H1 (cell line): ENCODE measurements around the gene TGFA.

Source experiments
- BACH1 ChIP-seq: IDR thresholded peaks from 2 replicates; pipeline ENCODE4 v1.6.1; 2012; ENCODE audit warnings: low read length, improper control_type of control experiment
- CTCF ChIP-seq, 3 experiments: IDR thresholded peaks; 1 replicate in 2 of 3; 2 replicates in 1 of 3; pipeline versions ENCODE4 v1.5.1 to v1.6.1; 2011; ENCODE audit warnings: low read length in 3 of 3, mild to moderate bottlenecking in 3 of 3, inconsistent platforms in 2 of 3, low read depth in 1 of 3, moderate library complexity in 1 of 3; ENCODE audit not compliant: insufficient read depth in 1 of 3; ENCODE audit errors: control extremely low read depth in 1 of 3
- EZH2 ChIP-seq: fragments of 200-600 bp; sonication (generic); IDR thresholded peaks from 2 replicates; pipeline ENCODE4 v1.7.1; 2012; ENCODE audit warnings: low read depth, mild to moderate bottlenecking, moderate library complexity, low read length, inconsistent platforms; ENCODE audit not compliant: severe bottlenecking
- KDM5A ChIP-seq: fragments of 200-600 bp; IDR thresholded peaks from 2 replicates; pipeline ENCODE4 v1.7.1; 2012; ENCODE audit warnings: mild to moderate bottlenecking, low read length, inconsistent platforms, mixed read lengths
- RAD21 ChIP-seq, 2 experiments: IDR thresholded peaks in 1 of 2; conservative IDR thresholded peaks in 1 of 2; 2 replicates each; pipeline ENCODE4 v1.6.1; 2011; ENCODE audit warnings: low read depth in 2 of 2, low read length in 2 of 2, improper control_type of control experiment in 1 of 2, inconsistent platforms in 1 of 2, mild to moderate bottlenecking in 1 of 2, moderate library complexity in 1 of 2
- SRF ChIP-seq: IDR thresholded peaks from 2 replicates; pipeline ENCODE4 v1.6.1; 2011; ENCODE audit warnings: mild to moderate bottlenecking, low read depth, low read length, moderate library complexity
- TAF1 ChIP-seq: IDR thresholded peaks from 2 replicates; pipeline ENCODE4 v1.6.1; 2011; ENCODE audit warnings: mild to moderate bottlenecking, low read depth, low read length

DNA sequence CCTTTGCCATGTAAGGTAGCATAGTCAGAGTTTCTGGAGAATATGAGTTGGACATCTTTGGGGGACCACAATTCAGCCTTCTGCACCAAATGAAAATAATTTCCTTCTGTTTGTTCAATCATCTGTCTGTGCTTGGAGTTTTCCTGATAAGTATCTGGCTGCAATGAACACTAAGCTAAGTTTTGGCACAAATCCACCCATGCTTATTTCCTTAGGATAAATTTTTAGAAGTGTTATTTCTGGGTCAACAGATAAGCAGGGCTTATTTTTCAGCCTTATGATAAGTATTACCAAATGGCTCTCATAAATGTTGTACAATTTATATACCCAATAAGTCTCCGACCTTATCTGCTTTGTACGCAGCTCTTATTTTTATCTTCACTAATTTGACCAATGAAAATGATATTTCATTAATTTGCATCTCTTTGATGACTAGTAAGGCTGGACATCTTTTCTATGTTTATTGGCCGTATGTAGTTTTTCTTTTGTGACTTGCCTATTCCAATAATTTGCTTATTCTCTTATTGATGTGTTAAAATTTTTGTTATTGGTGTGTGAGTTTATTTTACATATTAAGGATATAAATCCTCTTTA lies 59.2 kb downstream of the TGFA start:
- no peak for TF ChIP-seq BACH1
- TF ChIP-seq RAD21 (IDR thresholded peaks at IDR 0.05 in 1 of 2, conservative IDR thresholded peaks at IDR 0.05 in 1 of 2; ENCODE audit: low read depth in 2 of 2, low read length in 2 of 2) = no peak
- TF ChIP-seq EZH2 = no peak
- TF ChIP-seq TAF1 = no peak
- no peak for TF ChIP-seq KDM5A
- TF ChIP-seq SRF = no peak
- TF ChIP-seq CTCF (IDR thresholded peaks at IDR 0.05; ENCODE audit: control extremely low read depth in 1 of 3, insufficient read depth in 1 of 3, low read depth in 1 of 3, low read length in 3 of 3) = no peak
